Stimulated activated CD8-positive, alpha-beta memory T cell treated with anti-CD3 and anti-CD28 coated beads, Interleukin-4, amount 100 ng/mL, for 4 hours (primary cell): ENCODE results near the gene TNS2.

Experiments used
- DNase-seq, 2 donors: peaks; one replicate each; pipeline ENCODE4 v3.0.0-alpha.2; 2020; ENCODE audit warnings: low read depth in 2 of 2, low spot score in 1 of 2

TNS2 gene

GRCh38 chr12:53042607-53043454, 7.0 kb upstream of the TNS2 start:
- DNase-seq = no peak

GRCh38 chr12:53044052-53044581, 5.7 kb upstream of the TNS2 start:
- no peak for DNase-seq

DNA sequence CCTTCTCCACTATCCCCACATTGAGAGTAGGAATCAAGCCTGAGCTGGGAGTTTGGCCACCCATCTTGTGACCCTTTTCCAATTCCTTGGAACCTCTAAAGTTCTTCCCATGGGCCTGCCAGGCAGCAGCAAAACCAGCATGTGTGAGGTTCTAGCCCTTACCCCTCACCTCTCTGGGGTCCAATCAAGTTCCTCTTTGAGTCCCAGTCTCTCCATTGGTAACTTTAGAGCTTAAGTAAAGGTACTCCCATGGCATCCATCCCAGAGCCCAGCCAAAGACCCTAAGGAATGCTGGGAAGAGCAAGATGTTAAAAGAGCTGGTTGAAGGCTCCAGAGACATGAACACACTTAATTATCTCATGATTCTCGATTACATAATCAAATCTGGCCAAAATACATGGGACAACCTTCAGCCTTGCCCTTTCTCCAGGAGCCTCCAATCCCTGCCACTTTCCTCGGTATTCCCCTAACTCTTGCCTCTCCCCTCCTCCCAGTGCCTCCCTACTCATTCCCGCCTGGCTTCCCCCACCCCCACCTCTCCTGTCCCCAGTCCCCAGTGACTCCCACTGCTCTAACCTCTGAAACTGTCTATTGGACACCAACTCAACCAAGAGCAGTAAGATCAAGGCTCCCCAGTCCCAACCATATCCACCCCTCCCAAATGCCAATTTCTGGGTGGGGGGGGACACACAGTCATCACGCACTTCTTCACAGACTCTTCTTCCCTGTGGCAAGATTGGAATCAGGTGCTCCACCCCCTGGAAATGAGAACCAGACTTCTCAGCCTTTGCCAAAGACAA, 4.8 kb upstream of the TNS2 start:
- no peak for DNase-seq

- no peak for DNase-seq
Observed at GRCh38 chr12:53045696-53046045, 4.2 kb upstream of the TNS2 start.

DNA sequence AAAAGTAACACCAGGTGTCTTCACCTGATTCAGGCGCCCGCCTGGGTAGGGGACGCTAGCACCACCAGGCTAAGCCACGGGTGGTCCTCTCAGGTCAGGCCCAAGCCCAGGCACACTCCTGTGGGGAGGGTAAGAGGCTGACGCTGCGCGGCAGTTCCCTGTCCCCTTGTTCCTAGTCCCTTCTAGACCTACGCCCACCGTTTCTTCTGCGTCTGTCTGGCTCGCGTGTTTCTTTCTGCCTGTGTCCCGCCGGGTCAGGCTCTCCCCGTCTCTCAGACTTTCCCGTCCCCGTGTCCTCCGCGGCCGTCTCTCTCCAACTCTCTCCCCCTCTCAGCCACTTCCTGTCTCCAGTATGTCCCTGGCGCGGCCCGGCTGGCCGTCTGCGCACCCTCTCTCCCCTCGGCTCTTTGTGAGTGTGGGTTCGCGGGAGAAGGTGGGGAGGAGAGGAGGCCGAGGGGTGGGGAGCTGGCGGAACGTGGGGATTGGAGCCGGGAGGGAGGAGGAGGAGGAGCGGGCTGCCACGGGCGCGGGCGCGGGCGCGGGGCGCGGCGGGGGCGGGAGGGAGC, 3.1 kb upstream of the TNS2 start:
- peak in 1 of 2 donors; percentile 26 for DNase-seq

DNA sequence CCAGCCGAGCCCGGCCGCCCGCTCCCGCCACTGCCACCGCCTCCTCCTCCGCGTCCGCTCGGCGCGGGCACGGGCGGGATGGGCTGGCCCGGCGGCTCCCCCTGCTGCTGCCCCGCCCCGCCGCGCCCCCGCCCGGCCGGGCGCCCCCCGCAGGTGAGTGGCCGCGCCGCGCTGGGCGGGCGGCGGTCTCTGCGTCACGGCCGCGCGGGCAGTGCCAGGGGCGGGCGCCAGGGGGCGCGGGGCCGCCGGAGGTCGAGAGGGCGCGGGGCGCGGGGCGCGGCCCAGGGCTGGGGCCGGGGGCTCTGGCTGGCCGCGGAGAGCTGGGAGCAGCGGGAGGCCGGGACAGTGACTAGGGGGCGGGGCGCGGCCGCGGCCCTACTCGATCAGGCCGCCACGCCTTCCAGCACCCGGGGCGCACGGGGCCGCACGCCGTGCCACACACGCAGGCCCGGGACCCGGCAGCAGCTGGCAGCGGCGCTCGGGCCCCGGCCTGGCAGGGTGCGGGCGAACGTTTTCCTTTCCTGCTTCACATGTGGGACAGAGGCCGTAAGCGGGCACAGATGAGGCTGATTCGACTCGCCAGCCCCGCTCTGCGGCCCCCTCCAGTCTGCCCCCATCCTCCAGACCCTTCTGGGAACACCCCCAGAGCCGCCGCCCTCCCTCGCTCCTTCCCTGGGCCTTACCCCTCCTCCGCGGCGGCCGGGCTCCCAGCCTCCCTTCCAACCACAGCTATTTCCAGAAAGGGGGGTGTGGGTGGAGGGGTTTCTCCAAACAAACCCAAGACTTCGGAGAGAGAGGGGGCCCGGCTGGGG, 2.4 kb upstream of the TNS2 start:
- DNase-seq = peak; percentile 21 to 34

DNA sequence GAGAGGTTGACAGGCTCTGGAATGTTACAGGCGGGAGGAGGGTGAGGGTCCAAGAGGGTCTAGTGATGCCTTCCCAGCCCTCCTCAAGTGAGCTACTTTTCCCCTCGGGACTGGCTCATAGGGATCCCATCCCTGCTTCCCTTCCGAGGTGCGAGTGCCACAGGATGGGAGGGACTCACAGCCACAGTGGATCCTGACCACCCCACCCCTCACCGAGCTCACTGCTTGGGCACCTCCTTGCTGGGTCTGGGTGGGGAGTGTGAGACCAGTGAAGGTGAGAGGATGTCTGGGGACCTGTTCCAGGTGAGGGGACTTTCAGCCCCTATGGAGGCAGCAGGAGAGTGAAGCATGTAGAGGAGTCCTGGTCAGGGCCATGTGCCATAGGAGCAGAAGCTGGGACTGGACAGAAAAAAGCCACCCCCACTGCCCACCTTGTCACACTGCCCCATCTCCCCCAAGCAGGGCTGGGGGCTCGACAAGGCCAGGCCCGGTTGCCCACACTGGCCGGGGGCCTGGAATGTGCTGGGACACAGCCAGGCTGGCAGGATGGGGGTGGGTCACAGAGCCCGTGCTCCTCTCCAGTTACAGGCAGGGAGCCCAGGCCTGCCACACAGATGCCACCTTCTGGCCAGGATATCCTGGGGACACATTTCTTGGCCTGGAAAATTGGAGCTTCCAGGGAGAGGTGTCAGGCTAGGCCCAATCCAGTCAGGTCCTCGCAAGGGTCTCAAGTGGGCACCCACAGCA, 1.7 kb upstream of the TNS2 start:
- no peak for DNase-seq

DNA sequence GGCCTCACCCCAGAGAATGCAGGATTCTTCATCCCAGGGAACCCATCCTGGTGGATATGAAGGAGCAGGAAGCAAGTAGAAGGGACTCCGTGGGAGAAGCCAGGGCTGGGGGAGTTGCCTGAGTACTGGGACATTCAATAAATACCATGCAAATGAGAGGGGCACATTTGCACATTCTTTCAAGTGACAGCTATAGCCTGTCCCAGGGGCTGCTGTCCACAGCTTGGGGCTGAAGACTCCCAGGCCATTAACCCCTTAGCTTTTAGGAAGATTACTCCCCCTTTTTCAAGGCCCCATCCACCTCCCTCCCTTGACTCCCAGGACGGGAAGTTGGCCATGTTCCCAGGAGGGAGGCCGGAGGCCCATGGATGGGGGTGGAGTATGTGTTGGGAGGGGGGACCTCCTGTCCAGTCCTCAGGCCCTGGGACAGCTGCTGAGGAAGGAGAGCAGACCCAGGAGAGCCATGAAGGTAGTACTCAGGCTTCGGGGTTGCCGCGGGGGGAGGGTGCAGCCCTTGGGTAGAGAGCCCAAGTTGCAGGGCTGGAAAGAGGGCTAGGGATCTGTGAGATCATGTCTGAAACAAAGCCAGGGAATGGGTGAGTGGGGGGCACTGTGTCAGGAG, 974 bp upstream of the TNS2 start:
- DNase-seq = no peak

GRCh38 chr12:53050426-53051057, 677 bp downstream of the TNS2 start:
- no peak for DNase-seq

- no peak for DNase-seq
Observed at GRCh38 chr12:53051058-53051880, 1.4 kb downstream of the TNS2 start.

- DNase-seq = no peak
Observed at GRCh38 chr12:53051881-53052412, 2.1 kb downstream of the TNS2 start.

GRCh38 chr12:53052419-53053217, 2.8 kb downstream of the TNS2 start:
- no peak for DNase-seq

DNA sequence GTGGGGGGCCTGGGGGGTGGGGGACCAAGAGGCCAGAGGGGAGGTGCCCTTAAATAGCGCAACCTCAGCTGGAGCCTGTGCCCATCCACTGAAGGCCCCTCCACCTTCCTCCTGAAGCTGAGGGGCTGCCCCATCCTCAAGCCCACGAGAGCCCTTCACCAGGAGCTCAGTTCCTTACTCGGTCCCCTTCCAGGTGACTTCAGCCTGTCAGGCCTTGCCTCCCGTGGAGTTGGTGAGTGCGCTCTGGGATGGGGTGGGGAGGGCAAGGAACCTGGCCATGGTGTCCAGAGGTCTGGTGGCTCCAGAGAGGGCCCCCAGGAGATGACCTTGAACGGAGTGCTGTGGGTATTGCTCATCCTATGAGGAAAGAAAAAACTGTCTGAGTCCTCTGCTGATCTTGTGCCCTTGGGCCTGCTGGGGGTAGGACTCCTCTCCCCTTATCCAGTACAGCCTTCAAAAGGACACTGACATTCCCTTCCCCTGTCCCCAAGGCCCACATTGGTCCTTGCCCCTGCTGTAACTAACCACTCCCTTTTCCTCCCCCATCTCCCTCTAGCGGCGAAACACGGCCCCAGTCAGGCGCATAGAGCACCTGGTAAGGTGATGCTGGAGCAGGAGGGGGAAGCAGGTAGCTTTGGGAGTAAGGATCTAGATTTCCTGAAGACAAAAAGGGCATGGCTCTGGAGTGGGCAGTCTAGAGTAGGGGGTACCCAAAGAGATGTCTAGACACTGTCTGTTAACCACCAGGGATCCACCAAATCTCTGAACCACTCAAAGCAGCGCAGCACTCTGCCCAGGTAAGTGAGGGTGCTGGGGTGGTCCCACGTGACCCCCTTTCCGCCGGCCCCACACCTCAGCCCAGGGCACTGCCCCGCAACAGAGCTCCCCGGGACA, 3.6 kb downstream of the TNS2 start:
- peak in 1 of 2 donors; percentile 20 for DNase-seq

- peak; percentile 85 to 90 for DNase-seq
Observed at GRCh38 chr12:53054112-53054878, 4.4 kb downstream of the TNS2 start.

DNA sequence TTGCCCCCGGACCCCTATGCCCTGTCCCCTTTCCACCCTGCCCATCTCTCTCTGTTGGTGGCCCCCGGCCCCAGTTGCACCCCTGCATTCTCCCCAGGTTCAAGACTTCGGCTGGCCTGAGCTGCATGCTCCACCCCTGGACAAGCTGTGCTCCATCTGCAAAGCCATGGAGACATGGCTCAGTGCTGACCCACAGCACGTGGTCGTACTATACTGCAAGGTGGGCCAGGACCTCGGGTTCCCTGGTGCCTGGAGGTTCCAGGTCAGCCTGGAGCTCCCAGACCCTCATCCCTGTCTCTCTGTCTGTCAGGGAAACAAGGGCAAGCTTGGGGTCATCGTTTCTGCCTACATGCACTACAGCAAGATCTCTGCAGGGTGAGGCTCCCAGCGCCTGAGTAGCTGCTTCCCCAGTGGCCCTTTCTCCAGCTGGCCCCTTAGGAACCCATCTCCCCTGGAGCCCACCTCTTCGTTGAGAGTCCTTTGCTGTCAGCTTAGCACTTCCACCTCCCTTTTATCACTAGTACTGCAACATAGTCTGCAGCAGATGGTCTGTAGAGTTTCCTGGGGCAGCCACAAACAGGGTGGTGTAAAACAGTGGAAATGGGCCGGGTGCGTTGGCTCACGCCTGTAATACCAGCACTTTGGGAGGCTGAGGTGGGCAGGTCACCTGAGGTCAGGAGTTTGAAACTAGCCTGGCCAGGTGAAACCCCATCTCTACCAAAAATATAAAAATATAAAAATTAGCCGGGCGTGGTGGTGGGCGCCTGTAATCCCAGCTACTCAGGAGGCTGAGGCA, 5.8 kb downstream of the TNS2 start:
- DNase-seq = no peak
